BJ (cell line): ENCODE results near the gene FMNL2. TPM values are rescaled to one million over a fixed set of nuclear protein-coding genes. Genes with fewer than 3 reads are reported as not detected.

Experiments used
- CTCF ChIA-PET: fragments of 350-600 bp; formaldehyde crosslinking; extraction: SDS; loops from one replicate; lab custom pipeline; 2021; ENCODE audit warnings: antibody characterized with exemption, inconsistent platforms; lab: Yijun Ruan, JAX
- POLR2A ChIA-PET: fragments of 300-600 bp; sonication (Branson Sonifier 250); formaldehyde crosslinking; extraction: SDS; loops from one replicate; lab custom pipeline; 2021; ENCODE audit warnings: antibody characterized with exemption; lab: Charles Lee
- DNase-seq: peaks from one replicate; pipeline ENCODE4 v3.0.0-alpha.2; 2011; ENCODE audit warnings: low read depth
- H3K27me3 ChIP-seq: 2 replicates; pipeline ENCODE4 v1.6.0; 2011; ENCODE audit warnings: low read length; ENCODE audit not compliant: control insufficient read depth, insufficient read depth
- H3K36me3 ChIP-seq: 2 replicates; pipeline ENCODE4 v1.5.1; 2011; ENCODE audit warnings: low read length; ENCODE audit not compliant: control insufficient read depth, insufficient read depth
- H3K4me3 ChIP-seq: 2 replicates; pipeline ENCODE4 v1.5.1; 2011; ENCODE audit warnings: low read depth, mild to moderate bottlenecking, control low read depth, low read length
- CTCF ChIP-seq: IDR thresholded peaks from 2 replicates; pipeline ENCODE4 v1.5.1; 2011; ENCODE audit warnings: low read depth, mild to moderate bottlenecking, control low read depth, inconsistent platforms, low read length, moderate library complexity; ENCODE audit not compliant: insufficient read depth
- polyA plus RNA-seq: library from polyadenylated mRNA; depleted of rRNA; stranded (reverse); fragments of >200 nt; gene quantifications from 2 replicates; pipeline ENCODE4 v1.2.3, GENCODE V29; 2011

The FMNL2 gene
- polyA plus RNA-seq, 1 experiment, result 2.4 TPM

GRCh38 chr2:152376385-152376784 lies 41.4 kb downstream of the FMNL2 start:
- no peak for DNase-seq
- Histone ChIP-seq H3K36me3 (no peaks in the 10 kb centered on the region), H3K4me3 (no peak overlapping the region), H3K27me3 (no peaks in the 10 kb centered on the region)
- POLR2A ChIA-PET, result no interaction called here
- CTCF ChIA-PET, result no interaction called here
- TF ChIP-seq CTCF, result no peak

GRCh38 chr2:152376968-152377367 lies 42.0 kb downstream of the FMNL2 start:
- POLR2A ChIA-PET, result no interaction called here
- no peak for TF ChIP-seq CTCF
- CTCF ChIA-PET, result no interaction called here
- no peaks in the 10 kb centered on the region for H3K27me3 ChIP-seq
- H3K36me3 ChIP-seq, result no peaks in the 10 kb centered on the region
- no peak for DNase-seq
- no peak overlapping the region for H3K4me3 ChIP-seq

DNA sequence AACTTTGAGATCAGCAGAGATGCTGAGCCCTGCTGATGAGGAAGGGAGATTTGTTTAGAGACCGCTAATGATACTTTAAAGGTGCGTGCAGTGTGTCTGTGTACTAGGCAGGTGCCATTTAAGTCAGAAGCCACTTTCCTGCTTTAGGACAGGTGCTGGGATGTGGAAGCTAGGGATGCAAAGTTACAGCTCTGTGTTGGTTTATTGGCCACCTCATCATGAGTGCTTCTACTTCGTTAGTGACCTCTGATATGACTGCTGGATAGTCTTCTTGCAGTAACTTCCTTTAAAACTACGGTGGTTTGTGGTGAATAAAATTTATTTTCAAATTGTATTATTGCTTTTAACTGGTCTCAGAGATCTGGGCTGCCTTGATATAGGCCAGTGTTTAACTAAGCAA lies 44.1 kb downstream of the FMNL2 start:
- DNase-seq, result no peak
- TF ChIP-seq CTCF, result no peak
- POLR2A ChIA-PET, result no interaction called here
- CTCF ChIA-PET, result interaction anchor here (1.0 kb wide), 1 partner anchor 13 kb away, joined by 3 read pairs; no protein-coding TSS in a partner anchor
- no peak overlapping the region for H3K4me3 ChIP-seq
- no peaks in the 10 kb centered on the region for H3K36me3 ChIP-seq
- no peaks in the 10 kb centered on the region for H3K27me3 ChIP-seq

- ChIA-PET CTCF (no interaction called here), POLR2A (no interaction called here)
- no peak for TF ChIP-seq CTCF
- no peak overlapping the region for H3K4me3 ChIP-seq
- no peaks in the 10 kb centered on the region for H3K36me3 ChIP-seq
- H3K27me3 ChIP-seq, result no peaks in the 10 kb centered on the region
- no peak for DNase-seq
These were observed 45.5 kb downstream of the FMNL2 start for GRCh38 chr2:152380261-152381055.

DNA sequence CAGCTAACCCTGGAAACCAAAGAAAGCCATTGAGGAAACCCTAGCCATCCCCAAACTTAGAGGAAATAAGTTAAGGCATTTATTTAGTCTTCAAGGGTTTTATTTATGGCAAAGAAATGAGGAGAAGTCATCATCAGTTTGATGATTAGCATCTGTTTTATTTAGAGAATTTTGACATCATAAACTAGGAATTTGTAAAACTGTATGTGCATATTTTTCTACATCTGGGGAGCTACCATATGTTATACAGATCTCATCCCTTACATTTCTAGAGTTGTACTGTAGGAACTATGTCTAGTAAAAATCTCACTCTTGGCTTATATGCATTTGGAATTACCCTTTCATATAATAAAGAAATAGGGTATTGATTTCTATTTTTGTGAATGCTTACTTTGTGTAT lies 48.7 kb downstream of the FMNL2 start:
- no peak for TF ChIP-seq CTCF
- ChIA-PET POLR2A (no interaction called here), CTCF (interaction anchor here (1.1 kb wide), 1 partner anchor 208 kb away, joined by 3 read pairs; the partner anchor contains the start of gene STAM2)
- no peak for DNase-seq
- H3K4me3 ChIP-seq, result no peak overlapping the region
- H3K36me3 ChIP-seq, result no peaks in the 10 kb centered on the region
- H3K27me3 ChIP-seq, result no peaks in the 10 kb centered on the region
